Naive B cell (primary cell): ENCODE results near the gene FYN. TPM values are rescaled to one million over a fixed set of nuclear protein-coding genes. Genes with fewer than 3 reads are reported as not detected.

ENCODE experiments used
- ATAC-seq, 2 donors: fragments of 150-1000 bp; cut with Tn5 transposase; 2 replicates each; pipeline ENCODE4 v1.10.0; 2021; ENCODE audit warnings: low read depth in 2 of 2, mild to moderate bottlenecking in 2 of 2, moderate library complexity in 2 of 2
- DNase-seq: peaks from one replicate; pipeline ENCODE4 v3.0.0; 2022
- H3K27ac Mint-ChIP-seq, 6 donors: one replicate each; pipeline ENCODE4 v1.8.0; 2020 to 2022; ENCODE audit warnings: mild to moderate bottlenecking in 6 of 6, mixed read lengths in 6 of 6, moderate library complexity in 5 of 6, inconsistent platforms in 2 of 6
- H3K27me3 Mint-ChIP-seq, 3 donors: one replicate each; pipeline ENCODE4 v1.8.0; 2021 to 2022; ENCODE audit warnings: mixed read lengths in 3 of 3, mild to moderate bottlenecking in 1 of 3
- H3K36me3 Mint-ChIP-seq, 2 donors: one replicate each; pipeline ENCODE4 v1.8.0; 2020 to 2022; ENCODE audit warnings: mixed read lengths in 2 of 2, inconsistent platforms in 1 of 2, mild to moderate bottlenecking in 1 of 2
- H3K4me1 Mint-ChIP-seq, 3 donors: one replicate each; pipeline ENCODE4 v1.8.0; 2020 to 2022; ENCODE audit warnings: mixed read lengths in 3 of 3, inconsistent platforms in 1 of 3, mild to moderate bottlenecking in 1 of 3, moderate library complexity in 1 of 3
- H3K4me3 Mint-ChIP-seq, 8 donors: one replicate each; pipeline ENCODE4 v1.8.0; 2020 to 2022; ENCODE audit warnings: mild to moderate bottlenecking in 8 of 8, mixed read lengths in 8 of 8, moderate library complexity in 8 of 8, inconsistent platforms in 2 of 8
- H3K9me3 Mint-ChIP-seq, 7 donors: one replicate each; pipeline ENCODE4 v1.8.0; 2020 to 2022; ENCODE audit warnings: mixed read lengths in 7 of 7, mild to moderate bottlenecking in 5 of 7, inconsistent platforms in 2 of 7, moderate library complexity in 1 of 7
- polyA plus RNA-seq, 6 donors: library from polyadenylated mRNA; unstranded; fragments of 300-500 nt; fragmentation: Illumina TruSeq; gene quantifications; one replicate each; pipeline ENCODE4 v1.2.3, GENCODE V29; 2021; ENCODE audit warnings: low read depth in 6 of 6

Gene FYN
- polyA plus RNA-seq, 6 donors from 2014 or later = 53.1 to 94.5 (median 78.7) TPM

GRCh38 chr6:111813237-111813636, 60.0 kb downstream of the FYN start:
- no peak for DNase-seq
- H3K27me3 Mint-ChIP-seq = no peaks in the 10 kb centered on the region

GRCh38 chr6:111812060-111813038, 60.9 kb downstream of the FYN start:
- Mint-ChIP-seq H3K4me1 (peaks cover 4 to 14% (median 10%) of the 10 kb centered on the region in 3 donors), H3K4me3 (no peak overlapping the region), H3K9me3 (no peaks in the 10 kb centered on the region), H3K27ac (peak overlapping the region in 1 of 6 donors; percentile 43), H3K27me3 (no peaks in the 10 kb centered on the region), H3K36me3 (peaks cover 0 to 30% of the 10 kb centered on the region in 2 donors)
- ATAC-seq = no peak
- no peak for DNase-seq

More at GRCh38 chr6:111813237-111813636, 60.0 kb downstream of the FYN start:
- H3K27ac Mint-ChIP-seq = no peak overlapping the region
- H3K9me3 Mint-ChIP-seq = no peaks in the 10 kb centered on the region
- peaks cover 0 to 30% of the 10 kb centered on the region in 2 donors for H3K36me3 Mint-ChIP-seq
- H3K4me1 Mint-ChIP-seq = peaks cover 0 to 10% (median 8%) of the 10 kb centered on the region in 3 donors
- H3K4me3 Mint-ChIP-seq = no peak overlapping the region
- ATAC-seq = no peak

- H3K36me3 Mint-ChIP-seq = peaks cover 0 to 30% of the 10 kb centered on the region in 2 donors
- H3K27me3 Mint-ChIP-seq = no peaks in the 10 kb centered on the region
- no peak for DNase-seq
- no peak overlapping the region for H3K4me3 Mint-ChIP-seq
- H3K27ac Mint-ChIP-seq = peak overlapping the region in 1 of 6 donors; percentile 5
- H3K9me3 Mint-ChIP-seq = no peaks in the 10 kb centered on the region
- no peak for ATAC-seq
- peaks cover 21 to 28% (median 24%) of the 10 kb centered on the region in 3 donors for H3K4me1 Mint-ChIP-seq
Observed at GRCh38 chr6:111810294-111811131, 62.7 kb downstream of the FYN start.

- Mint-ChIP-seq H3K4me3 (no peak overlapping the region), H3K36me3 (peaks cover 0 to 30% of the 10 kb centered on the region in 2 donors), H3K27ac (peak overlapping the region in 1 of 6 donors; percentile 5), H3K9me3 (no peaks in the 10 kb centered on the region), H3K4me1 (peaks cover 29 to 31% (median 29%) of the 10 kb centered on the region in 3 donors), H3K27me3 (no peaks in the 10 kb centered on the region)
- no peak for DNase-seq
- ATAC-seq = no peak
Observed at GRCh38 chr6:111809766-111810165, 63.5 kb downstream of the FYN start.

GRCh38 chr6:111809264-111809663, 64.0 kb downstream of the FYN start:
- Mint-ChIP-seq H3K36me3 (peaks cover 0 to 30% of the 10 kb centered on the region in 2 donors), H3K27me3 (no peaks in the 10 kb centered on the region), H3K4me1 (peaks cover 31 to 34% (median 32%) of the 10 kb centered on the region in 3 donors), H3K4me3 (no peak overlapping the region), H3K9me3 (no peaks in the 10 kb centered on the region), H3K27ac (no peak overlapping the region)
- ATAC-seq = no peak
- no peak for DNase-seq

GRCh38 chr6:111808493-111808892, 64.8 kb downstream of the FYN start:
- Mint-ChIP-seq H3K27ac (peak overlapping the region in 1 of 6 donors; percentile 65), H3K27me3 (no peaks in the 10 kb centered on the region), H3K4me1 (peaks cover 34 to 41% (median 36%) of the 10 kb centered on the region in 3 donors), H3K4me3 (no peak overlapping the region), H3K36me3 (peaks cover 0 to 23% of the 10 kb centered on the region in 2 donors), H3K9me3 (no peaks in the 10 kb centered on the region)
- ATAC-seq (no peak), DNase-seq (no peak)

GRCh38 chr6:111806561-111807497, 66.4 kb downstream of the FYN start:
- H3K27me3 Mint-ChIP-seq = no peaks in the 10 kb centered on the region
- no peak for DNase-seq
- peak overlapping the region in 1 of 8 donors; percentile 6 for H3K4me3 Mint-ChIP-seq
- peaks cover 41 to 54% (median 49%) of the 10 kb centered on the region in 3 donors for H3K4me1 Mint-ChIP-seq
- no peaks in the 10 kb centered on the region for H3K9me3 Mint-ChIP-seq
- no peak for ATAC-seq
- peaks cover 0 to 14% of the 10 kb centered on the region in 2 donors for H3K36me3 Mint-ChIP-seq
- H3K27ac Mint-ChIP-seq = peak overlapping the region in 4 of 6 donors; percentile 12 to 74 (median 46)

GRCh38 chr6:111806165-111806547, 67.1 kb downstream of the FYN start:
- DNase-seq (no peak), ATAC-seq (no peak)
- H3K4me1 Mint-ChIP-seq = peaks cover 40 to 54% (median 49%) of the 10 kb centered on the region in 3 donors
- H3K27ac Mint-ChIP-seq = peak overlapping the region in 3 of 6 donors; percentile 4 to 78 (median 44)
- peak overlapping the region in 2 of 8 donors; percentile 6 to 59 for H3K4me3 Mint-ChIP-seq
- no peaks in the 10 kb centered on the region for H3K9me3 Mint-ChIP-seq
- no peaks in the 10 kb centered on the region for H3K27me3 Mint-ChIP-seq
- peaks cover 0 to 11% of the 10 kb centered on the region in 2 donors for H3K36me3 Mint-ChIP-seq

GRCh38 chr6:111805511-111806164, 67.6 kb downstream of the FYN start:
- Mint-ChIP-seq H3K9me3 (no peaks in the 10 kb centered on the region), H3K36me3 (peaks cover 0 to 12% of the 10 kb centered on the region in 2 donors), H3K4me3 (peak overlapping the region in 2 of 8 donors; percentile 20 to 41), H3K27ac (peak overlapping the region in 5 of 6 donors; percentile 44 to 78 (median 65)), H3K27me3 (no peaks in the 10 kb centered on the region), H3K4me1 (peaks cover 40 to 54% (median 52%) of the 10 kb centered on the region in 3 donors)
- DNase-seq = no peak
- no peak for ATAC-seq

- peaks cover 0 to 11% of the 10 kb centered on the region in 2 donors for H3K36me3 Mint-ChIP-seq
- no peak overlapping the region for H3K4me3 Mint-ChIP-seq
- ATAC-seq (peak; percentile 36 to 62), DNase-seq (no peak)
- H3K4me1 Mint-ChIP-seq = peaks cover 43 to 61% (median 54%) of the 10 kb centered on the region in 3 donors
- H3K27me3 Mint-ChIP-seq = no peaks in the 10 kb centered on the region
- H3K9me3 Mint-ChIP-seq = no peaks in the 10 kb centered on the region
- H3K27ac Mint-ChIP-seq = peak overlapping the region in 5 of 6 donors; percentile 1 to 54 (median 8)
Observed at GRCh38 chr6:111804627-111805235, 68.5 kb downstream of the FYN start.

GRCh38 chr6:111803804-111804203, 69.4 kb downstream of the FYN start:
- H3K27me3 Mint-ChIP-seq = no peaks in the 10 kb centered on the region
- ATAC-seq (no peak), DNase-seq (no peak)
- H3K4me1 Mint-ChIP-seq = peaks cover 43 to 65% (median 54%) of the 10 kb centered on the region in 3 donors
- H3K4me3 Mint-ChIP-seq = peak overlapping the region in 1 of 8 donors; percentile 15
- H3K36me3 Mint-ChIP-seq = peaks cover 0 to 11% of the 10 kb centered on the region in 2 donors
- H3K9me3 Mint-ChIP-seq = no peaks in the 10 kb centered on the region
- H3K27ac Mint-ChIP-seq = peak overlapping the region in 3 of 6 donors; percentile 13 to 64 (median 59)
